Skin of body (tissue), 2 donors: ENCODE measurements around the gene CYP17A1. TPM values are rescaled to one million over a fixed set of nuclear protein-coding genes. Genes with fewer than 3 reads are reported as not detected.
"Not testable (repeated sequence)": the region's sequence is repeated elsewhere in the genome, so short reads cannot be mapped to it uniquely, and the experiment has no call there.

ENCODE experiments used
- DNase-seq: peaks from one replicate; lab custom pipeline; 2025; lab: John Stamatoyannopoulos, UW
- total RNA-seq: library from RNA; depleted of rRNA; stranded (reverse); fragments of >200 nt; gene quantifications from one replicate; pipeline ENCODE4 v1.2.3, GENCODE V29; 2014

The CYP17A1 gene
- total RNA-seq, 1 donor from 2014 or later, result not detected

DNA sequence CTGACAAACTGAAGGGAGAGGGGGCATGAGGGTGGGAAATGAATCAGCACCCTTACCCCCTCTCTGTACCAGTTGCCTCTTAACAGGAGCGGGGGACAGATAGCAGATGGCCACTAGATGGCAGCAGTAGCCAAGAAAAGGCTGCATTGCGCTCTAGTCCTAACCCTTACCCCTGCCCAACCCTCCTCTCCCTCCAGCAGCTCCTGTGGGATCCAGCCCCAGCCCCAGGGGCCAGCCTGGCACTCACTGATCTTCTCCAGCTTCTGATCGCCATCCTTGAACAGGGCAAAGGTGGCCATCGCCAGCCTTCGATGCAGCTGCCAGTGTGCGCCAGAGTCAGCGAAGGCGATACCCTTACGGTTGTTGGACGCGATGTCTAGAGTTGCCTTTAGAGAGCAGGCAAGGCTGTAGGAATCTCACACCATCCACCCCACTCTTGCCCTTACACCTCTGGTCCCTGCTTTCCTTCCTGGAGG lies 2.2 kb downstream of the CYP17A1 start:
- peak; percentile 20 for DNase-seq

DNA sequence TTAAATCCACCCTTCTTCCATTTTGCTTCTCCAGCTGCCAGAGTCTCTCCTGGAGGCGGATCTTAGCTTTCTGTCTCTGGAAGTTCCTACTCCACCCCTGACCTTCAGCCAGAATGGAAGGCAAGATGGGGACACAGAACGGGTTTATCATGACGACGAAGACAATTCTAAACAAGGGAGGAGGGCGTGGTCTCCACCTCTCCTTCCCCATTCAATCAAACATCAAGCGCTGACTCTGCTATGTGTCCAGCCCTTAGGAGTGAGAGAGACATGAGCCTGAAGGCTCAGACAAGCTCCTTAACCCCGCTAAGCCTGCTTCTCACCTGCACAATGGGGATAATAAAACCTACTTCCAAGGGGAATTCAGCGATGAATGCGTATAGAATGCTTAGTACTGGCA lies 3.1 kb downstream of the CYP17A1 start:
- no peak for DNase-seq

DNA sequence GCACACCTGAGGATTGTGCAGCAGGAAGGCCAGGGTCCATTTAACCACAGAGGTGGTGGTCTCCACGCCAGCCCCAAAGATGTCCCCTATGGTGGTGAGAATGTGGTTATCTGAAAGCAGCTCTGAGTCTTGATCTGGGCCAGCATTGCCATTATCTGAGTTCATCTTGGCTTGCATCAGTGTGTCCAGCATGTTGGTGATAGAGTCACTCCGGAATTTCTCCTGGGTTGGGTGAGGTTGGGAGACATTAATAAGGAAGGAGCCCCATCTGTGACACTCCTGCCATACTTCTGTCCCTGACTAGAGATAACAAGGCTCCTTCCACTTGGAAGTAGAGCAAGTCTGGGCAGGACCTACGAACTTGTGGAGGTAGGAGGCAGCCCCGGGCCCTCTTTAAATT lies 4.2 kb downstream of the CYP17A1 start:
- no peak for DNase-seq

DNA sequence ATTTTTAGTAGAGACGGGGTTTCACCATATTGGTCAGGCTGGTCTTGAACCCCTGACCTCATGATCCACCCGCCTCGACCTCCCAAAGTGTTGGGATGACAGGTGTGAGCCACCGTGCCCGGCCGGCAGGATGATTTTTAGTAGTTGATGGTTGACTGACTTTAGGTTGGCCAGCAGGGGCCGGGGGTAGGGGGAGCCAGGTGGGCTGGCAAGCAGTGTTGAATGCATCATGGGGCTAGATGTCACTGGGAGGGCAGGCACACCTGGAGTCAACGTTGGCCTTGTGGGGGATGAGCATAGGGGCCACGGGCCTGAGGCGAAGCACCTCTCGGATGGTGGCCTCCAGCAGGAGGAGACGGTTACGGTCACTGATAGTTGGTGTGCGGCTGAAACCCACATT lies 5.0 kb downstream of the CYP17A1 start:
- no peak for DNase-seq

DNA sequence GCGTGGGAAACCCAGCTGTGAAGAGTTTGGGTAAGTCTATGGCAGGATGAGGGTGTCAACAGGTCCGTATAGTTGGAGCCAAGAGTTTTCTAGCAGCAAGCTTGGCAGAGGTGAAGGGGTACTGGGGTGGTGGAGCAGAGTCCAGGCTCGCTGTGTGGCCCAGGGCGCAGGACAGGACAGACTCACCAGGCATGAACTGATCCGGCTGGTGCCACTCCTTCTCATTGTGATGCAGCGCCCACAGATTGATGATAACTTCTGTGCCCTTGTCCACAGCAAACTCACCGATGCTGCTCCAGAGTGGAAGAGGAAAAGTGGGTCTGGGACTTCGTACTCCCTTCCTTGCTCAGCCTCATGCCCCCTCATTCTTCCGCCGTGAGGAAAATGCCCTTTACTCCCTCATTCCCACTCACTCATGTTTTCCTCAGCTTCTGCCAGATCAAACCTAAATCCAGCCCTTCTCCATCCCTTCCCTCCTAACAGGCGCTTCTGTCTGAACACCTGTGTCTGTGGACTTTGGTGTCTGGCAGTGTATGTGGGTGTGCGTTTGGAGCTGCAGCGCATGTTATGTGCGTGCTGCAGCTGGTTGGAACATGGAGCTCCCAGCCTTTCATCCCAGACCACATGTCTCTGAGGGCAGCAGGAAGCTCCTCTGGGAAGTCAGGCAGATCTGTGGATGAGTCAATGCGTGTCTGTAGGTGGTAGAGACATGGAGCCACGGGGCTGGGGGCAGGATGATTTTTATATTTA lies 5.7 kb downstream of the CYP17A1 start:
- DNase-seq, result no peak

DNA sequence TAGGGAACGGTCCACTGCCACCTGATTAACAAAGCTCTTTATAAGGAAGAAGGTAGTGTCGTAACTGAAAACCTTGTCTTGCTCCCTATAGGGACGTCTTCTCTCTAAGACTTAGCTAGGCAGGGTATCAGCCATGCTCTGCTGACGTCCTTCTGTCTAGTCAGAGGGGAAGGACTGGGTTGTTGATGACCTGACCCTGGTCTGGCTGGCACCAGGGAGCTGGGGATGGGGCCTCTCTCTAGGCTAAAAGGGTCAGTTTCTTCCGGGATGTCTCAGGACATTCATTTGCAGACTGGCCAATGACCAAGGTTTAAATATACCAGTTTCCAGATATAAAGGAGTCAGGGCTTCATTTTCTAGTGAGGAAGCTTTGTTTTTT lies 9.6 kb downstream of the CYP17A1 start:
- no peak for DNase-seq

DNA sequence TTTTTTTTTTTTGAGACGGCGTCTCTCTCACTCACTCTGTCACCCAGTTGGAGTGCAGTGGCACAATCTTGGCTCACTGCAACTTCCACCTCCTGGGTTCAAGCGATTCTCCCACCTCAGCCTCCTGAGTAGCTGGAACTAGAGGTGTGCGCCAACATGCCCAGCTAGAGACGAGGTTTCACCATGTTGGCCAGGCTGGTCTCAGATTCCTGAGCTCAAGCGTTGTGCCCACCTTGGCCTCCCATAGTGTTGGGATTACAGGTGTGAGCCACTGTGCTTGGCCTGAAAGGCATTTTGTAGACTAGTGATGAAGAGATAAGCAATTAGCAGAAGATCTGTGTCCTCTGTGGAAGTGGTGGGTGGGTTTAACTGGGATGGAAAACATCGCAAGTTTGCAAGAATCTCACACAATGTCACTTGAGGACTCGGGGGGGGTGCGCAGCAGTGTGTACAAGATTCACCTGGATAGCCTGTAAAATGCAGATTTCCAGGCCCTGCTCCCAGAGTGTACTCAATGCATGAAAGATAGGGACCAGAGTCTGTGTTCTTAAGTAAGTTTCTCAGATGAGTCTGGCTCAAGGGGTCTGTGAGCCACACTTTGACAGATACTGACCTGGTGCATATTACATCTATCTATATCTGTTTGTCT lies 10.9 kb downstream of the CYP17A1 start:
- no peak for DNase-seq

DNA sequence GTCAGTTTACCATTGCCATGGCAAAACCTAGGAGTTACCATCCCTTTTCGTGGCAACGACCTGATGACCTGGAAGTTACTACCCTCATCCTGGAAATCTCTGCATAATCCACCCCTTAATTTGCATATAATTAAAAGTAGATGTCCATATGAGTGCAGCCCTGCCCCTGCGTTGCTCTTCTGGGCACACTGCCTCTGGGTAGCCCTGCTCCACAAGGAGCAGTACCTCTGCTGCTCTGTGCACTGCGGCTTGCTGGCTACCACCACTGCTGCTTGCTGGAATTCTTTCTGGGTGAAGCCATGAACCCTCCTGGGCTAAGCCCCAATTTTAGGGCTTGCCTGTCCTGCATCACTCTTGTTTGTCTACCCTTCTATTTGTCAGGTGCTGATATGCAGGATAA lies 12.5 kb downstream of the CYP17A1 start:
- no peak for DNase-seq

DNA sequence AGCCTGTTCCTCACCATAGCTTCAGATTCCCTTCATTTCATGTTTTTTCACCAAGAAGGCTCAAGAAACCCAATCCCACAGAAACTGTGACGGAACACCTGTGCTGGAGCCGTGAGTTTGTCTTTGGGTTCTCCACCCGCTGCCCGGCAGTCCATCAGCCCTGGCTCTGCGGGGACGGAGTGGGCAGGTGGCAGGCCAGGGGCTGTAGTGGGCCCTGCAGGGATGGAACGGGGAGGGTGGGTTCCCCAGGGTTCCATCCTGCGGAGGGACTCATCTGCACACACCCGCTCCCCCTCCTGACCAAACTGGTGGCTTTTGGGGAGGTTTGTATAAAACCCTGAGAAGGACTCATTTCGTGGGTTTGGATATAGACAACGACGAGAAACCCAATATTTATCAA lies 15.0 kb downstream of the CYP17A1 start:
- DNase-seq, result no peak

DNA sequence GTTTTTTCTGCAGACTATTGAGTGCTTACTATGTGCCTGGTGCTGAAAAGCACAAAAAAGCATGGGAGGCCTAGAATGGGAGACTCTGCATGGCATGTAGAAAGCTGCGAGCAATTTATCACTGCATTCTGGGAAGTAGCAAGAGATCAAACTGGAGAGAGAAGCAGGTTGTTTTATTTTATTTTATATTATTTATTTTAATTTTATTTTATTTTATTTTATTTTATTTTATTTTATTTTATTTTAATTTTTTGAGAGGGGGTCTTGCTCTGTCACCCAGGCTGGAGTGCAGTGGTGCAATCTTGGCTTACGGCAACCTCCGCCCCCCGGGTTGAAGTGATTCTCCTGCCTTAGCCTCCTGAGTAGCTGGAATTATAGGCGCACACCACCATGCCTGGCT lies 17.2 kb downstream of the CYP17A1 start:
- not testable (repeated sequence) for DNase-seq

DNA sequence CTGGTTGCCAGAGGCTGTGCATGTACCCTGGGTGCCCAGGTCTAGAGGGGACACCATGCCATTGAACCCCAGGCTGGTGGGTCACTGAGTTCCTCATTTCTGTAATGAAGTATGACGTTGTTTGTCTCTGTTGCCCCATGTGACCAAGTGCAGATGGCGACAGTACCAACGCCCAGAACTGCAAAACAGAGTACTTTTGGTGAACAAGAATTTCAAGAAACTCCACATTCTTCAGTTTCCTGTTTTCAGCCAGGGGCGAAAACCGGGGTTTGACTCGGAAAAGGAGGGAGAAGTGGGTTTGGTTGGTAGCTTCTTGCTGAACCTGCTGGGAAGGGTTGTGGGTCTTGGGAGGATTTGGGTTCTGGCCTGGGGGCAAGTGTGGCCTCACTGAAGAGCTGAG lies 18.2 kb downstream of the CYP17A1 start:
- no peak for DNase-seq

DNA sequence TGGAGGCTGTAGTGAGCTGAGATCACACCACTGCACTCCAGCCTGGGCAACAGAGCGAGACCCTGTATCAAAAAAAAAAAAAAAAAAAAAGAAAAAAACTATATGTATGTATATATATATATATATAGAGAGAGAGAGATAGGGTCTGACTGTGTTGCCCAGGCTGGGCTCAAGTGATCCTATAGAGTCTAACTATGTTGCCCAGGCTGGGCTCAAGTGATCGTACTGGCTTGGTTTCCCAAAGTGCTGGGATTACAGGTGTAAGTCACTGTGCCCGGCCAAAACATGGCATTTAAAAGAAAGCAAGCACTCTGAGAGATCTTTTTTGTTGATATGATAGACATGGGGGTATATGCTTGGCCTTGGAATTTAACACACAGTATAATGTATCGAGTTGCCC lies 20.0 kb downstream of the CYP17A1 start:
- no peak for DNase-seq

DNA sequence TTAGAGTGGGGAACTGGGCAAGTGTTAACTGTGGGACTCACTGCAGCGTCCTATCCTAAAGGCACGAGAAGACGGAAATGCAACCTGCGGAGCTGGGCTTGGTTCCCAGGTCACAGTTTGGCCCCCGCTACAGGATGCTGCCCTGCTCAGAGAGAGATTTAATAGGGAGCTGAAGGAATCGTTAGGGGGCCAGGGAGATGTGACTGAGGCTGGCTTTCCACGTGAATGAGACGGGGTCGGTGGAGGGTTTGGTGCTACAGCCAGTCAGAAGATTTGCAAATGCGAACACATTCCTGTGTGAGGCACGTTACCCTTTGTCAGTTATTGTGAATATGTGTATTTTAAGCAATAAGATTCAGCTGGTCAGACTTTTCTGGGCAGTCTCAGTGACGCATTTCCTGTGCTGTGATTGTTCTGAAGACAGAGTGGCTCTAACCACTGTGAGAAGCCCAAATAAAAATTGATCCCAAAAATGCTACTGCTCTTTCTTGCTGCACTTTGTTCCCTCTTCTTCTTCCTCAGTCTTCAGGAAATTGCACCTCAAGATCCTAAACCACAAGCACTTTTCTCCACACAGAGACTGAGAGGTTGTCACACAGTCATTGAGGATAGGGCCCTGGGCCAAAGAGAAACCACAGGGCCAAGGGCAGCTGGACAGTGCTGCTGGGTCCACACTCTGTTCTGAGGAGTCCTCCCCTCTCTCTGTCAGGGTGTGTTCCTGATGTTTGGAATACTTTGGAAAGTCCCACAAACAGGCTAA lies 21.2 kb downstream of the CYP17A1 start:
- peak; percentile 41 for DNase-seq

DNA sequence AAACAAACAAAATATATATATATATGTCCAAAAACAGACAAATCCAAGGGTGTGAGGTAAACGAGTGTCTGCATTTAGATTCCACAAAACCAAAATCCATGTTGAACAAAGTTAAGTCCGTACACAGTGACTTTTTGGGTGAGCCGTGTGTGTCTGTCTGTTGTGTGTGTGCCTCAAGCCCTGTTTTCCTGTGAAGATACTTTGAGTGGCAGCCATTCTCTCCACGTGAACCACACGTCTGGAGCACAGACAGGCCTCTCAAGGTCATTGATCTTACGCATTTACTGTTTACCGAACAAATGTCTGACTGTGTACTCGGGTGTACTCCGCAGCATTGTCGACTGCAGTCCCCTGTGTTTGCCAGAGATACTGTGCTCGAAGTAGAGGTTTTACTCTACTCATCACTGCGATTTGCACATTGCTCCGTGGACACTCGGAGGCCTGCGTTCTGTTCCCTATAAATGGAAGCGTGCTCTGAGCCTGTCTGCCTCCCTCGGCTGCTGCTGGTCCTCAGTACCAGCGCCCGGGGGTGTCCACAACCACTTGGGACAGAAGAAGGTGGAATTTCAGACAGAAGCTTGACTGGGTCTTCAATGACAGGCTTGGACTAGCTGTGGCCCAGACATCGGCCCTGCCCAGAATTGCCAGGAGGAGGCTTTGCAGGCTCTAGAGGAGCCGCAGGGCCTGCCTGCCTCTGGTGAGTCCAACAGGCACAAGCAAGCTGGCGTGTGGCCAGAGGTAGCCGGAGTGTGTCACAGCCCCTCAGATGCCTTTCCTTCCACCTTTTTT lies 22.1 kb downstream of the CYP17A1 start:
- no peak for DNase-seq

DNA sequence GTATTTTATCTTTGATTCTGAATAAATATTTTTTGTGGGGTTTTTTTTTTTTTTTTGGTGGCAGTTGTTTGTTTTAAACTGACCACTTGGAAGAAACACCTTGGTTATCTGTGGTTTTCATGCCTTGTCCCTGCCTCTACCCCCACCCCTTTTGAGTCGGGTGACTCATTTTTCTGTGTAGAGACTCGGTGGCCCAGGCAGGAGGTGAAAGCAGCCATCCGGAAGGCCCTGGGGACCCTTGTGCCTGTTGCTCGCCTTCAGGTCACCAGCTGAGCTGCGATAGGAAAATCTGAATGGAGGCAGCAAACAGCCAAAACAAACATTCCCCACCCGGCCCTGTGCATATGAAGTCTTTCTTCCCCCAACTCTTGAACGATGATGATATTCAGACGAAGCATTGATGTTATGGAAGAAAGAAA lies 22.8 kb downstream of the CYP17A1 start:
- no peak for DNase-seq

DNA sequence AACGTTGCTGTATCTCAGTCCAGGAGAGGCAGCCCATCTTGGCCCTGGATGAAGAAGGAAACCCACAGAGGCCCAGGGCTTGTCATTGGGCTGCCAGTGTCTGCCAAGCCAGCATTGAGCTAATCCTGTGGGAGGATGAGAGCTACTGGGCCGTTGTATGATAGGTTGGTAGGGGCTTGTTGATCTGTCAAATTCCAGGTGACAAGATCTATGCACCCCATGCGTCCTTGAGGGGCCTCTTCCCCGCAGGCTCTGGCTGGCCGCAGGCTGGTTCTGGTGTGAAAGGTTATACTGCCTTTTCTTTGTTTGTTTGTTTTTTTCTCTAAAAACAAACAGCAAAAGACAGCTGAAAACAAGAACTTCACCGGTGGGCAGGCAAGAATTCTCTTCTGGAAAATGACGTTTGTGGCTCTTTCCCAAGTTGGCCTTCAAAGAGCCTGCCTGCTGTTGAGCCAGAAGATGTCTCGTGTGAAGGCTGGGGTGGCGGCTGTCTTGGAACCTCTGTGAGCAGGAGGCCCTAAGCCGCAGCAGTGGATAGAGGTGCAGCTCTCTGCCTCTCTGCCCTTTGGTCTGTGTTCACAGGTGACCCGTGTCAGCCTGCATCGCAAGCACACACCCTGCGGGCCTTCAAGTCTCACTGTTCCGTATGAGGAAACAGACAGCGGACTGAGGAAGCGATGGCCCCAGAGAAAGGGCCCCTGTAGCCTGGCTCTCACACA lies 23.3 kb downstream of the CYP17A1 start:
- no peak for DNase-seq

DNA sequence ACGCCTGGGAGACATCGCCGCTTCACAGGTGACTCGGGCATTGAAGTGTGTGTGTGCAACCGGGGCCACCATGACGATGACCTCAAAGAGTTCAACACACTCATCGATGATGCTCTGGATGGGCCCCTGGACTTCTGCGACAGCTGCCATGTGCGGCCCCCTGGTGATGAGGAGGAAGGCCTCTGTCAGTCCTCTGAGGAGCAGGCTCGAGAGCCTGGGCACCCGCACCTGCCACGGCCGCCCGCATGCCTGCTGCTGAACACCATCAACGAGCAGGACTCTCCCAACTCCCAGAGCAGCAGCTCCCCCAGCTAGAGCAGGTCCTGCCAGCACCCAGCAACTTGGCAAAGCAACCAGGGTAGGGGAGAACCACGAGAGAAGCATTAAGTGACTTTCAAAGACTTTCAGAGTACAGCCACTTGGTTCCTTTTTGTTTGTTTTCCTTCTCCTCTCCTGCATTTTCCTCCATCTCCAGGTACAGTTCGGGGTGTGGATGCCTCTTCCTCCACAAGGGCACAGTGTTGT lies 24.1 kb downstream of the CYP17A1 start:
- DNase-seq, result no peak

DNA sequence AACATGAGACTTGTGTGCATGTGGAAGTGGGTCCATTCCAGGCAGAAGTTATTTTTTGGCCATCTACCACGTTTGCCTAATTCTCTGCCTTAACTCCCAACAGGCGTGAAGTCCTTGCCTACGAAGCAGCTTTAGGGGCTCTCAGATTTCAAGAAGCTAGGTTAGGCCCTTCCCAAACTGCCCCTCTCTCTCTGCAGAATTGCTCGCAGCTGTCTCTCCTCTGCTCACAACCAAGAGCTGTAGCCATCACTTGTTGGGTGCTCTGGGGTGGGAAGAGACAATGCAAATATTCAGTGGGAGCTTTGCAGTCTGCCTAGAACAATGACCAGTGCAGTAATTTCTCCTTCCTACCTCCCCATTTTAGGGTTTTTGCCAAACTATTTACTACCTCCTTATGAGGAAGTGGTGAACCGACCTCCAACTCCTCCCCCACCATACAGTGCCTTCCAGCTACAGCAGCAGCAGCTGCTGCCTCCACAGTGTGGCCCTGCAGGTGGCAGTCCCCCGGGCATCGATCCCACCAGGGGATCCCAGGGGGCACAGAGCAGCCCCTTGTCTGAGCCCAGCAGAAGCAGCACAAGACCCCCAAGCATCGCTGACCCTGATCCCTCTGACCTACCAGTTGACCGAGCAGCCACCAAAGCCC lies 24.9 kb downstream of the CYP17A1 start:
- DNase-seq, result no peak

DNA sequence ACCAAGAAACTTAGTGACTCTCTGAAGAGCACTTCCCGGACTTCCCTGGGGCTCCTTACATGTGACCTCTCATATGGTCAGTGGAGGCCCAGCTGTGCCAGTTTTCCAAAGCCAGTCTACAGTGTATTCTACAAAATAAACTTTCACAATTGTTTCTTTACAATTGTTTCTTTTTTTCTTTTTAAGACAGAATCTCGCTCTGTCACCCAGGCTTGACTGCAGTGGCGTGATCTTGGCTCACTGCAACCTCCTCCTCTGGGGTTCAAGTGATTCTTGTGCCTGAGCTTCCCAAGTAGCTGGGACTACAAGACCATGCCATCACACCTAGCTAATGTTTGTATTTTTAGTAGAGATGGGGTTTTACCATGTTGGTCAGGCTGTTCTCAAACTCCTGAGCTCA lies 25.9 kb downstream of the CYP17A1 start:
- DNase-seq, result no peak

DNA sequence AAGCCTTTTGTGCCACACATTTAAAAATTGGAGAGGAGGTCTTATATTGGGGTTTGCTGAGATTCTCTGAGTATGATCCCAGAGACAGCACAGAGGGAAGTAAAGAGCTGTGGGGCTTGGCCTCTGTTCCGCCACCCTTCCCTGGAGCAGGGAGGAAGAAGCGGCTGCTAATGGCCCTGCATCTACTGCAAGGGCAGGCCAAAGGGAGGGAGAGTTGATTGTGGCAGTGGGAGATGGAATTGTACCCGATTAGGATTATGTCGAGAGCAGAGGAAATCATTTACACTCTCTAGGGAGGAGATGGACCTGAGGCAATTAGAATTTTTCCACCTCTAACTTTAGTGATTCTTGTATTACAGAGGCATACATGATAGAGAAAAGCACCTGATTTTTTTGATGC lies 28.8 kb downstream of the CYP17A1 start:
- DNase-seq, result no peak
